Lower leg skin (tissue), 4 donors: ENCODE data around the gene PDLIM5. TPM values are rescaled to one million over a fixed set of nuclear protein-coding genes. Genes with fewer than 3 reads are reported as not detected.

Experiments
- DNase-seq, 2 donors: peaks; one replicate each; pipeline ENCODE4 v3.0.0-alpha.2; 2019; ENCODE audit warnings: low spot score in 2 of 2
- H3K4me3 ChIP-seq: fragments of 200-600 bp; sonication (generic); 2 replicates; pipeline ENCODE4 v1.5.1; 2017; ENCODE audit warnings: mild to moderate bottlenecking, low read depth; ENCODE audit not compliant: poor library complexity, severe bottlenecking
- CTCF ChIP-seq, 3 donors: fragments of 450-650 bp; IDR thresholded peaks; one replicate each; pipeline ENCODE4 v1.5.1; 2016; ENCODE audit warnings: antibody characterized with exemption in 3 of 3, mild to moderate bottlenecking in 3 of 3, moderate library complexity in 2 of 3
- POLR2A ChIP-seq, 2 donors: fragments of 450-650 bp; IDR thresholded peaks; one replicate each; pipeline ENCODE4 v1.6.1; 2016 to 2017; ENCODE audit warnings: antibody characterized with exemption in 2 of 2, mild to moderate bottlenecking in 1 of 2, moderate library complexity in 1 of 2
- WGBS, 2 donors: methylation state at CpG; one replicate each; pipeline ENCODE4 v1.1.5; 2018; 5-methylcytosine and 5-hydroxymethylcytosine counted together
- intact Hi-C: fragments of 100-400 bp; cut with DNase I; formaldehyde crosslinking; loops from one replicate; pipeline ENCODE4 v1.15.0; 2023; ENCODE audit warnings: low total_unique reads
- total RNA-seq, 4 donors: library from RNA; depleted of rRNA; stranded (reverse); fragments of >200 nt; gene quantifications; one replicate each; pipeline ENCODE4 v1.1.0, GENCODE V29; 2016

The PDLIM5 gene
- total RNA-seq, 4 donors from 2014 or later = 65.8 to 81.4 (median 72.0) TPM

DNA sequence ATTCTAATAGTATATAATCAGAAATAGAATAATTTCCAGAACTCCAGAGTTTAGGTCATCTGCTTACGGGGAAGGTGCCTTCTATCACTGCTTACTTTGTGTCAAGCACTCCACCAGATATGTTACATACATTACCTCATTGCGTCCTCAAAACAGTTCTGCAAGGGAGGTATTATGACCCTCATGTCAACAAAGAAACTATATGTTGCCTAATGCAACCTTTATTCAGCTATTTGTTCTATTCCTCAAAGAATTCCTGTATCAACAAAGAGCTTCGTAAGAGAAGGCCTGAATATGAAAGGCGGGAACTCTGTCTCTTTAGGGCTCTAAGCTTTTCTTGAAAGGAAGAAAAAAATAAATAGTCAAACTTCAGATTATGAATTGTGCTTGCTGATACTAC is 114.7 kb downstream of the PDLIM5 start:
- DNase-seq = no peak
- WGBS, 2 donors = 72 to 73% methylated on average over 4 of the region's 4 CpGs
- TF ChIP-seq CTCF (IDR thresholded peaks at IDR 0.05) (no peak), POLR2A (IDR thresholded peaks at IDR 0.05) (no peak)
- intact Hi-C loops = no loop called here
- no peak overlapping the region for H3K4me3 ChIP-seq

GRCh38 chr4:94567811-94568210 is 116.1 kb downstream of the PDLIM5 start:
- TF ChIP-seq CTCF (IDR thresholded peaks at IDR 0.05) (no peak), POLR2A (IDR thresholded peaks at IDR 0.05) (no peak)
- WGBS, 2 donors = 40% methylated on average over 5 of the region's 5 CpGs
- DNase-seq = no peak
- H3K4me3 ChIP-seq = no peak overlapping the region
- intact Hi-C loops = no loop called here

GRCh38 chr4:94570558-94570957 is 118.8 kb downstream of the PDLIM5 start:
- 74 to 90% methylated on average over 1 of the region's 1 CpG for WGBS, 2 donors
- intact Hi-C loops = no loop called here
- TF ChIP-seq POLR2A (IDR thresholded peaks at IDR 0.05) = no peak
- no peak for TF ChIP-seq CTCF (IDR thresholded peaks at IDR 0.05)
- H3K4me3 ChIP-seq = no peak overlapping the region
- DNase-seq = no peak

GRCh38 chr4:94571298-94571697 is 119.6 kb downstream of the PDLIM5 start:
- intact Hi-C loops = no loop called here
- DNase-seq = no peak
- no peak overlapping the region for H3K4me3 ChIP-seq
- WGBS, 2 donors = 84 to 86% methylated on average over 4 of the region's 4 CpGs
- TF ChIP-seq POLR2A (IDR thresholded peaks at IDR 0.05) = no peak
- TF ChIP-seq CTCF (IDR thresholded peaks at IDR 0.05) = no peak

- no peak for DNase-seq
- no peak overlapping the region for H3K4me3 ChIP-seq
- TF ChIP-seq CTCF (IDR thresholded peaks at IDR 0.05) (no peak), POLR2A (IDR thresholded peaks at IDR 0.05) (no peak)
- 88 to 93% methylated on average over 2 of the region's 2 CpGs for WGBS, 2 donors
- intact Hi-C loops = no loop called here
Observed at GRCh38 chr4:94571715-94572114, 120.0 kb downstream of the PDLIM5 start.

DNA sequence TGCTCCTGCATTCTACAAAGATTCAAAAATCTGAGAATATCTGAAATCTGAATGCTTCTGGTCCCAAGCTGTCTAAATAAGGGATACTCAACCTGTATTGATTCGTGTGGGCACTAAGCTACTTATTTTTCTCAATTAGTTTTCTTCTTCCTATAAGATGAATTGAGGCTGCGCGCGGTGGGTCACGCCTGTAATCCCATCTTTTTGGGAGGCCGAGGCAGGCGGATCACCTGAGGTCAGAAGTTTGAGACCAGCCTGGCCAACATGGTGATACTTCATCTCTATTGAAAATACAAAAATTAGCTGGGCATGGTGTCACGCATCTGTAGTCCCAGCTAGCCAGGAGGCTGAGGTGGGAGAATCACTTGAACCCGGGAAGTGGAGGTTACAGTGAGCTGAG is 122.3 kb downstream of the PDLIM5 start:
- 86 to 88% methylated on average over 9 of the region's 9 CpGs for WGBS, 2 donors
- H3K4me3 ChIP-seq = no peak overlapping the region

More for the DNA sequence above, 122.3 kb downstream of the PDLIM5 start:
- no peak for DNase-seq
- intact Hi-C loops = no loop called here
- TF ChIP-seq POLR2A (IDR thresholded peaks at IDR 0.05) = no peak
- TF ChIP-seq CTCF (IDR thresholded peaks at IDR 0.05) = no peak
